BLaER1 treated with 17β-estradiol and CSF1 and Interleukin-3, amounts not matched to agents 10 nM and 100 nM (cell line): ENCODE data around the gene CFAP52.
"Not testable (repeated sequence)": the region's sequence is repeated elsewhere in the genome, so short reads cannot be mapped to it uniquely, and the experiment has no call there.

Experiments used
- H3K27ac ChIP-seq, 11 experiments: shearing (Covaris generic); formaldehyde crosslinking; 2 replicates each; pipeline ENCODE4 v1.8.1; 2022
- H3K27me3 ChIP-seq, 11 experiments: shearing (Covaris generic); formaldehyde crosslinking; 2 replicates each; pipeline ENCODE4 v1.8.1; 2022
- H3K36me3 ChIP-seq, 11 experiments: shearing (Covaris generic); formaldehyde crosslinking; 2 replicates each; pipeline ENCODE4 v1.8.1; 2022
- H3K4me1 ChIP-seq, 10 experiments: shearing (Covaris generic); formaldehyde crosslinking; 2 replicates each; pipeline ENCODE4 v1.8.1; 2022
- H3K4me2 ChIP-seq, 11 experiments: shearing (Covaris generic); formaldehyde crosslinking; 2 replicates each; pipeline ENCODE4 v1.8.1; 2022
- H3K4me3 ChIP-seq, 10 experiments: shearing (Covaris generic); formaldehyde crosslinking; 2 replicates each; pipeline ENCODE4 v1.8.1; 2022
- H3K9ac ChIP-seq, 11 experiments: shearing (Covaris generic); formaldehyde crosslinking; 2 replicates each; pipeline ENCODE4 v1.8.1; 2022
- H3K9me3 ChIP-seq, 11 experiments: shearing (Covaris generic); formaldehyde crosslinking; replicated peaks in 1 of 11; 2 replicates each; pipeline ENCODE4 v1.8.1; 2022
- H4K20me1 ChIP-seq, 11 experiments: shearing (Covaris generic); formaldehyde crosslinking; 2 replicates each; pipeline ENCODE4 v1.8.1; 2022
- Cebpa-rat ChIP-seq, 11 experiments: shearing (Covaris generic); IDR thresholded peaks; 2 replicates each; pipeline ENCODE4 v1.8.1; 2022

CFAP52 gene

DNA sequence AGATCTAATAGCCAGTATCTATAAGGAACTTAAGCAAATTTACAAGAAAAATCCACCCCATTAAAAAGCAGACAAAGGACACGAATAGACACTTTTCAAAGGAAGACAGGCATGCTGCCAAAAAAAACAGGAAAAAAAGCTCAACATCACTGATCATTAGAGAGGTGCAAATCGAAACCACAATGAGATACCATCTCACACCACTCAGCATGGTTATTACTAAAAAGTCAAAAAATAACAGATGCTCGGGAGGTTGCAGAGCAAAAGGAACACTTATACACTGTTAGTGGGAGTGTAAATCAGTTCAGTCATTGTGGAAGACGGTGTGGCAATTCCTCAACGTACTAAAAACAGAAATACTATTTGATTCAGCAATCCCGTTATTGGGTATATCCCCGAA is 10.4 kb upstream of the CFAP52 start:
- H3K27me3 ChIP-seq = no peaks in the 10 kb centered on the region
- H3K4me1 ChIP-seq = peaks cover 0 to 9% (median 0%) of the 10 kb centered on the region in 10 experiments; a peak in 2 of 20 replicates
- H4K20me1 ChIP-seq = peaks cover 0 to 54% (median 6%) of the 10 kb centered on the region in 11 experiments; a peak in 7 of 22 replicates
- peaks cover 50 to 98% (median 67%) of the 10 kb centered on the region in 11 experiments for H3K36me3 ChIP-seq
- no peak overlapping the region for H3K9ac ChIP-seq
- H3K27ac ChIP-seq = no peak overlapping the region
- H3K4me2 ChIP-seq = peak overlapping the region in 2 of 11 experiments; percentile 13 to 23; a peak in 1 of 22 replicates
- H3K4me3 ChIP-seq = no peak overlapping the region
- no peak for TF ChIP-seq Cebpa-rat (IDR thresholded peaks at IDR 0.05)
- H3K9me3 ChIP-seq = 0 out of 22 replicates have a peak, but pooled peaks cover 0 to 3% (median 0%) of the 10 kb centered on the region in 11 experiments

DNA sequence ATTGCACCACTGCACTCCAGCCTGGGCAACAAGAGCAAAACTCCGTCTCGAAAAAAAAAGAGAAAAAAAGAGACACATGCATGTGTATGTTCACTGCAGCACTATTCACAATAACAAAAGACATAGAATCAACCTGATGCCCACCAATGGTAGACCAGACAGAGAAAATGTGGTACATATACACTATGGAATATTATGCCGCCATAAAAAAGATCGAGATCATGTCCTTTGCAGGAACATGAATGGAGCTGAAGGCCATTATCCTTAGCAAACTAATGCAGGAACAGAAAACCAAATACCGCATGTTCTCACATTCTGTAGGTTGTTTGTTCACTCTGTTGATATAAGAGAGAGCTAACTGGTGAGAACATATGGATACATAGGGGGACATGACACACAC is 9.7 kb upstream of the CFAP52 start:
- not testable (repeated sequence) for H3K4me1 ChIP-seq, H3K4me3 ChIP-seq, H3K27ac ChIP-seq, H3K9ac ChIP-seq, H3K27me3 ChIP-seq, H3K9me3 ChIP-seq, H3K4me2 ChIP-seq
- Histone ChIP-seq H3K36me3 (peaks cover 50 to 91% (median 67%) of the 10 kb centered on the region in 11 experiments), H4K20me1 (peaks cover 0 to 54% (median 6%) of the 10 kb centered on the region in 11 experiments; a peak in 7 of 22 replicates)

DNA sequence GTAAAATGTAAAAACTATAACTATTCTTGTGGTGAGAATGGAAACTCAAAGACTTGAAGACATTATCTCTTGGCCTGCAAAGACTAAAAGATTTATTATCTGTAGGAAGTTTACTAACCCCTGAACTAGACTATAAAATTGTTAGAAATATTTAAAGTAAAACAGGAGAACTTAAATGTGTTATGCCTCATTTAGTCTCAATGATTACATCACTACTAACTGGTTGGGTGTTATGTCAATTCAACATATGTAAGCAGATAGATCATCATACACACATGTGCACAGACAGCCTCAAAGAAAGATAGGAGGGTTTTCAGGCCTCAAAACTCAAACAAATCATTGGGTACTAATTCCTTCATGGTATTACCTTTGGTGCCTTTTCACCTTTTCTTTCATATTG is 8.4 kb upstream of the CFAP52 start:
- TF ChIP-seq Cebpa-rat (IDR thresholded peaks at IDR 0.05) = no peak
- Histone ChIP-seq H3K4me2 (no peak overlapping the region), H3K27ac (no peak overlapping the region), H3K4me3 (no peak overlapping the region), H3K36me3 (peaks cover 50 to 79% (median 63%) of the 10 kb centered on the region in 11 experiments), H3K9ac (no peak overlapping the region), H3K4me1 (peaks cover 0 to 9% (median 0%) of the 10 kb centered on the region in 10 experiments; a peak in 2 of 20 replicates), H3K27me3 (no peaks in the 10 kb centered on the region), H3K9me3 (0 out of 22 replicates have a peak, but pooled peaks cover 0 to 3% (median 0%) of the 10 kb centered on the region in 11 experiments), H4K20me1 (peaks cover 0 to 58% (median 6%) of the 10 kb centered on the region in 11 experiments; a peak in 7 of 22 replicates)

DNA sequence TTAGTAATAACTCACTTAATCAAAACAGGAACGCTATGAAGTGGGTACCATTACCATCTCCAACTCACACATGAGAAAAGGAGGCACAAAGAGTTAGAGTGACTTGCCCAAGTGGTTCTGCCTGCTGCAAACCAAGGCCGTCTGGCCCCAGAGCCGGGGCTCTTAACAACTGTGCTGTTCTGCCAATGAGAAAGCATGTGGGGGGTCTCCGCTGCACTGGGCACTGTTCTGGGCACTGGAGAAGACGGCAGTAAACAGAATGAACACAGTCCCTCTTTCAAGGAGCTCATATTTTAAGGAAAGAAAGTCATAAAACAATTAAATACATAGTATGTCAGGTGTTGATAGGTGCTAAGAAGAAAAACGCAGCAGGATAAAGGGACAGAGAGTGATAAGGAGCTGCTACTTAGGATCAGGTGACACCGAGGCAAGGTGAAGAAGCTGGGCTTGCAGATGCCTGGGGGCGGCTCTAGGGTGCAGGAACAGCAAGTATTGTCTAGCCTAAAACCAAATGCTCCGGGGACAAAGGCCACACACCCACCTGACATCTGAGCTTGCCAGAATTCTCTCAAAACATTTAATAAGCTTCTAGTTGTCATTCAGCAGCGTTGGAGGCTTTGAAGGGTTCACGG is 7.4 kb upstream of the CFAP52 start:
- H3K4me3 ChIP-seq = no peak overlapping the region
- peaks cover 0 to 15% (median 2%) of the 10 kb centered on the region in 10 experiments; a peak in 2 of 20 replicates for H3K4me1 ChIP-seq
- H4K20me1 ChIP-seq = peaks cover 0 to 58% (median 6%) of the 10 kb centered on the region in 11 experiments; a peak in 7 of 22 replicates
- no peak overlapping the region for H3K4me2 ChIP-seq
- H3K36me3 ChIP-seq = peaks cover 44 to 69% (median 57%) of the 10 kb centered on the region in 11 experiments
- no peak overlapping the region for H3K9ac ChIP-seq
- no peaks in the 10 kb centered on the region for H3K9me3 ChIP-seq
- H3K27ac ChIP-seq = no peak overlapping the region
- H3K27me3 ChIP-seq = no peaks in the 10 kb centered on the region
- TF ChIP-seq Cebpa-rat (IDR thresholded peaks at IDR 0.05) = no peak

DNA sequence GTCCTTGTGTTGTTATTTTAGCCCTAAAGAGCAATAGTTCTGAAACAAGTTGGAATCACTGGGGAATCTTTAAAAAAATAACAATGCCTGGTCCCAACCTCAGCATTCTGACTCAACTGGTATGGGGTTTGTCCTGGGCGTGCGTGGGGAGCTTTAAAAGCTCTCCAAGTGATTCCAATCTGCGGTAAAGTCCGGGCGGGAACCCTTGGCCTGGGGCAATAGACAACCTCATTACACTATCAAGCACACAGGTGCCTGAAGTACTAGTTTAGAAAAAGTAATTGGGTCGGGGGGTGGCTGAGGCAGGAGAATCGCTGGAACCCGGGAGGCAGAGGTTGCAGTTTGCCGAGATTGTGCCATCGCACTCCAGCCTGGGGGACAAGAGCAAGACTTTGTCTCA is 5.2 kb upstream of the CFAP52 start:
- Histone ChIP-seq H4K20me1 (peaks cover 0 to 38% (median 0%) of the 10 kb centered on the region in 11 experiments; a peak in 7 of 22 replicates), H3K27me3 (no peaks in the 10 kb centered on the region), H3K9ac (no peak overlapping the region), H3K4me3 (no peak overlapping the region), H3K36me3 (peaks cover 31 to 48% (median 40%) of the 10 kb centered on the region in 11 experiments), H3K9me3 (no peaks in the 10 kb centered on the region), H3K4me1 (peaks cover 8 to 14% (median 9%) of the 10 kb centered on the region in 10 experiments; a peak in 17 of 20 replicates), H3K4me2 (no peak overlapping the region), H3K27ac (no peak overlapping the region)
- no peak for TF ChIP-seq Cebpa-rat (IDR thresholded peaks at IDR 0.05)

DNA sequence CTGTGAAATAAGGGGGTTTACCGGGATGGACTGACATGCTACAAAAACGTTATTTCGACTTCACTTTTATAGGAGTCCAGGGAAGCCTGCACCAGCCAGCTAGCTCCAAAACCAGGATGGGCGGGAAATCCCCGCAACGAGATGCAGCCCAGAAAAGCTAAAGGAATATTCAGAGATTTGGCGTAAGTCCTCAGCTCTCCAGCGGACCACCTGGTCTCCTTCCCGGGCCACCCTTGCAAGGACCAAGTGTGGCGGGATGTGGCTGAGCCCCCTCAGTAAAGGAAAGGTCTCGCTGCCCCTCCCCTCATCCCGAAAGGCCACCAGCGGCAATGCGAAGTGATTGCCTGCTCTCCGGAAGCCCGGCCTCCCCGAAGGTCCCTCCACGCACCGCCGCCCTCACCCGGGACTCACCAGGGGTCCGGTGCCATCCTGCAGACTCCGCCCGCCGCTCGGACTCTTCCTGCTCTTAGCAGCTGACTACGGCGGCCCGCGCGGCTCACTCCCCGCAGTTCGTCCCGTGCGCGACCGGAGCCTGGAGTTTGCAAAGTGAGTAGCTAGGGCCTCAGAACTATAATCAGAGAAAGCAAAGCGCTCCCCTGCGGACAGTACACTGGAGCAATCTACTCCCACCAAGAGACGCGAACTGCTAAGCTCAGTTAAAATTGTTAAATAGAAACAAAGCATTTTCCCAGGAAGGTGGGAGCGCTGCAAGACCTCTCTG is 901 bp upstream of the CFAP52 start, which contains the start of gene STX8:
STX8 (minus strand) TSS at position 440 of the 721 bp plus-strand sequence; CDS start at position 428, 12 bp downstream.
- Histone ChIP-seq H3K4me2 (peak within 1 kb of the TSS; percentile 85 to 100 (median 95)), H3K4me3 (peak within 1 kb of the TSS; percentile 71 to 99 (median 90)), H3K27me3 (no peaks in the 10 kb centered on the region), H3K9me3 (no peaks in the 10 kb centered on the region), H4K20me1 (peaks cover 0 to 14% (median 0%) of the 10 kb centered on the region in 11 experiments; a peak in 5 of 22 replicates), H3K27ac (peak within 1 kb of the TSS; percentile 27 to 78 (median 62); a peak in 21 of 22 replicates), H3K4me1 (peaks cover 13 to 19% (median 15%) of the 10 kb centered on the region in 10 experiments), H3K36me3 (peaks cover 0 to 7% (median 3%) of the 10 kb centered on the region in 11 experiments; a peak in 9 of 22 replicates), H3K9ac (peak within 1 kb of the TSS; percentile 70 to 85 (median 82))
- TF ChIP-seq Cebpa-rat (IDR thresholded peaks at IDR 0.05) = no peak

DNA sequence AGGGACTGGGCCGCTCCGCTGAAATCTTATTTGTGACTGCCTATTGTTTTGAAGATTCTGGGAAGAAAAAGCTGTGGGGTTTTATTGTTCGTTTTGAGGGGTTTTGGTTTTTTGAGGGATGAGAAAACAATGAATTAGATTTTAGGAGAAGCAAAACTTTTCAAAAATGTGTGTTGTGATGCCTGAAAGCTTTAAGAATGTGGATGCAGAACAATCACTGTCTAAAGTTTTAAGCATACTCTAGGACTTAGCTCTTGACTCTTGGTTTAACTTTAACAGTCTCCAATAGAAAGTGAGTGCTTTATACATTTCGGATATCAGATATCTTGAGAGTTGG is 899 bp downstream of the CFAP52 start:
- Histone ChIP-seq H3K27me3 (no peaks in the 10 kb centered on the region), H3K36me3 (no peaks in the 10 kb centered on the region), H3K4me1 (peaks cover 13 to 19% (median 15%) of the 10 kb centered on the region in 10 experiments), H3K4me3 (0 out of 20 replicates have a peak overlapping the region, but pooled peaks of 1 of the 10 experiments have one; percentile 95), H3K27ac (no peak overlapping the region), H4K20me1 (no peaks in the 10 kb centered on the region; a peak in 1 of 22 replicates), H3K9ac (peak overlapping the region in 1 of 11 experiments; percentile 83; a peak in 2 of 22 replicates), H3K4me2 (peak overlapping the region in 10 of 11 experiments; percentile 85 to 100 (median 96); a peak in 18 of 22 replicates), H3K9me3 (no peaks in the 10 kb centered on the region)
- no peak for TF ChIP-seq Cebpa-rat (IDR thresholded peaks at IDR 0.05)

DNA sequence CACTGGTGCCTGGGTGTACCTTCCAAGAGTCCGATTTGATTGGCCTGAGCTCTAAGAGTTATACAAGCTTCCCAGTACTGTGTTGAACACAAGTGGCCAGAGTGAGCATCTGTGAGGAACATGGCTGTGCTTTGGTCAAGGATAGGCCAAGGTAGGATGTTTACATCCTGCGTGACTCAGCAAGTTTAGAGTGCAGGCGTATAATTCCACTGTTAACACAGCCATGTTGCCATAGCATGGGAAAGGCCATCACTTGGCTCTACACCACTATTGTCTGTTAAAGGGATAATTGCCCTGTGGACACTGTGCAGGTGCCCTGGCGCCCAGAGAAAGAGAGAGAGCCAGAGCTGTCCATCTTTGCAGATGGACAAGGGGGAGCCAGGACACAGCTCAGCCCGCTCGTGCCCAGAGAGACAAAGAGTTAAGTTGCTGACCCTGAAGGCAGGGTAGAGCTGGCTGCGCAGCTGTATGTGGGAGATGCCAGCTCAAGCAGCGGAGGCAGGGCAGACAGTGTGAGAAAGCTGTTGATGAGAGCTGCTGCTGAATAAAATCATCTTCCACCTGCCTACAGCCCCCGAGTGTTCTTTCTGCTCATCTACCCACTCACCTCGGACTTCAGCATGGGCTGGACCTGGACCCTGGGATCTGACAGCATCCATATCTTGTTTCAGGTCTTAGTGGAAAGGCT is 11.7 kb downstream of the CFAP52 start:
- Histone ChIP-seq H3K36me3 (0 out of 22 replicates have a peak, but pooled peaks cover 0 to 3% (median 0%) of the 10 kb centered on the region in 11 experiments), H3K4me1 (no peaks in the 10 kb centered on the region), H3K27me3 (no peaks in the 10 kb centered on the region), H3K4me3 (no peak overlapping the region; a peak in 1 of 20 replicates), H3K4me2 (no peak overlapping the region), H3K9ac (no peak overlapping the region), H3K27ac (no peak overlapping the region), H4K20me1 (no peaks in the 10 kb centered on the region), H3K9me3 (peaks cover 14 to 29% (median 21%) of the 10 kb centered on the region in 11 experiments)
- TF ChIP-seq Cebpa-rat (IDR thresholded peaks at IDR 0.05) = no peak
